Measurements from ENCODE around the gene RAB32.

- no peak for TF ChIP-seq GATA1 (IDR thresholded peaks at IDR 0.05; ENCODE audit: low read depth, low read length)
- no peak for TF ChIP-seq POLR2A (IDR thresholded peaks at IDR 0.05; ENCODE audit: low read length)
Measured at GRCh38 chr6:146602526-146602925, 58.9 kb downstream of the RAB32 start.

Data from erythroblast (primary cell).